Progenitor cell of endocrine pancreas (in vitro differentiated cells): Measurements from ENCODE around the gene HSFX3. TPM values are rescaled to one million over a fixed set of nuclear protein-coding genes. Genes with fewer than 3 reads are reported as not detected.
"Not testable (repeated sequence)": the region's sequence is repeated elsewhere in the genome, so short reads cannot be mapped to it uniquely, and the experiment has no call there.

ENCODE experiments used
- DNase-seq: peaks from one replicate; pipeline ENCODE4 v3.0.0; 2021; ENCODE audit warnings: low spot score; ENCODE audit not compliant: unreplicated experiment
- H3K27ac Mint-ChIP-seq: 2 replicates; pipeline ENCODE4 v1.8.0; 2021; ENCODE audit warnings: mild to moderate bottlenecking, moderate library complexity, mixed read lengths
- H3K27me3 Mint-ChIP-seq: 2 replicates; pipeline ENCODE4 v1.8.0; 2021; ENCODE audit warnings: mixed read lengths
- H3K36me3 Mint-ChIP-seq: 2 replicates; pipeline ENCODE4 v1.8.0; 2022; ENCODE audit warnings: mixed read lengths; ENCODE audit not compliant: insufficient read depth
- H3K4me1 Mint-ChIP-seq: 2 replicates; pipeline ENCODE4 v1.8.0; 2021; ENCODE audit warnings: low read depth, mixed read lengths
- H3K4me3 Mint-ChIP-seq: 2 replicates; pipeline ENCODE4 v1.8.0; 2021; ENCODE audit warnings: low read depth, mild to moderate bottlenecking, moderate library complexity, mixed read lengths
- H3K9me3 Mint-ChIP-seq: 2 replicates; pipeline ENCODE4 v1.8.0; 2021; ENCODE audit warnings: low read depth, mixed read lengths
- CTCF ChIP-seq: fragments of 200-600 bp; sonication (generic); IDR thresholded peaks from one replicate; pipeline ENCODE4 v1.5.0; 2021; ENCODE audit warnings: antibody characterized with exemption, mild to moderate bottlenecking; ENCODE audit not compliant: unreplicated experiment
- long read RNA-seq: library from polyadenylated mRNA; unstranded; transcript quantifications from one replicate; pipeline ENCODE4 v2.0.0, GENCODE V29; 2020
- total RNA-seq: library from RNA; stranded (reverse); gene quantifications from 2 replicates; pipeline ENCODE4 v1.2.1, GENCODE V29; 2021

The HSFX3 gene
- total RNA-seq, result not detected in 2 replicates
- long read RNA-seq, result 0 reads

- H3K27ac Mint-ChIP-seq, H3K4me1 Mint-ChIP-seq, H3K9me3 Mint-ChIP-seq, DNase-seq, H3K36me3 Mint-ChIP-seq, H3K27me3 Mint-ChIP-seq, H3K4me3 Mint-ChIP-seq: not testable (repeated sequence)
These were observed at the start of gene HSFX3 for GRCh38 chrX:149549701-149550100. HSFX3 (minus strand) TSS chrX:149549924; CDS start chrX:149549852, 72 bp downstream.

- DNase-seq, H3K4me1 Mint-ChIP-seq, H3K27ac Mint-ChIP-seq, H3K4me3 Mint-ChIP-seq, H3K36me3 Mint-ChIP-seq, H3K9me3 Mint-ChIP-seq, H3K27me3 Mint-ChIP-seq: not testable (repeated sequence)
These were observed 48.9 kb upstream of the HSFX3 start for GRCh38 chrX:149598603-149599002.

- not testable (repeated sequence) for H3K4me3 Mint-ChIP-seq, H3K27me3 Mint-ChIP-seq, DNase-seq, H3K27ac Mint-ChIP-seq, H3K9me3 Mint-ChIP-seq, H3K36me3 Mint-ChIP-seq, H3K4me1 Mint-ChIP-seq
These were observed 46.2 kb upstream of the HSFX3 start for GRCh38 chrX:149595943-149596342.

- not testable (repeated sequence) for H3K36me3 Mint-ChIP-seq, H3K4me1 Mint-ChIP-seq, H3K9me3 Mint-ChIP-seq, H3K27ac Mint-ChIP-seq, H3K27me3 Mint-ChIP-seq, H3K4me3 Mint-ChIP-seq, DNase-seq
These were observed 45.5 kb upstream of the HSFX3 start, which contains the start of gene HSFX2 for GRCh38 chrX:149595214-149595613. HSFX2 (minus strand) TSS chrX:149595314; CDS start chrX:149594700, 614 bp downstream.

GRCh38 chrX:149590993-149591392 lies 41.3 kb upstream of the HSFX3 start:
- H3K27me3 Mint-ChIP-seq, DNase-seq, H3K4me3 Mint-ChIP-seq, H3K36me3 Mint-ChIP-seq, H3K27ac Mint-ChIP-seq, H3K9me3 Mint-ChIP-seq, H3K4me1 Mint-ChIP-seq: not testable (repeated sequence)

GRCh38 chrX:149587359-149587758 lies 37.6 kb upstream of the HSFX3 start, which contains the start of gene MAGEA9B:
MAGEA9B (minus strand) TSS chrX:149587459; CDS start chrX:149583179, 4,280 bp downstream.
- H3K36me3 Mint-ChIP-seq, DNase-seq, H3K9me3 Mint-ChIP-seq, H3K27ac Mint-ChIP-seq, H3K4me3 Mint-ChIP-seq, H3K27me3 Mint-ChIP-seq, H3K4me1 Mint-ChIP-seq: not testable (repeated sequence)

GRCh38 chrX:149585631-149586030 lies 35.9 kb upstream of the HSFX3 start:
- not testable (repeated sequence) for H3K36me3 Mint-ChIP-seq, H3K27me3 Mint-ChIP-seq, H3K4me1 Mint-ChIP-seq, DNase-seq, H3K4me3 Mint-ChIP-seq, H3K27ac Mint-ChIP-seq, H3K9me3 Mint-ChIP-seq

GRCh38 chrX:149573456-149573855 lies 23.7 kb upstream of the HSFX3 start:
- not testable (repeated sequence) for H3K27me3 Mint-ChIP-seq, DNase-seq, H3K36me3 Mint-ChIP-seq, H3K4me3 Mint-ChIP-seq, H3K9me3 Mint-ChIP-seq, H3K27ac Mint-ChIP-seq, H3K4me1 Mint-ChIP-seq

- no peak for TF ChIP-seq CTCF
- no peaks in the 10 kb centered on the region for H3K4me1 Mint-ChIP-seq
- no peak for DNase-seq
- no peaks in the 10 kb centered on the region for H3K9me3 Mint-ChIP-seq
- no peak overlapping the region for H3K4me3 Mint-ChIP-seq
- H3K27me3 Mint-ChIP-seq, result no peaks in the 10 kb centered on the region
- H3K27ac Mint-ChIP-seq, result no peak overlapping the region
- no peaks in the 10 kb centered on the region for H3K36me3 Mint-ChIP-seq
These were observed 23.0 kb upstream of the HSFX3 start for GRCh38 chrX:149572743-149573142.
